Activated T-helper 1 cell treated with anti-CD3 and anti-CD28 coated beads, Interleukin-12 subunit alpha, Interleukin-12 subunit beta, Interleukin-2, Interleukin-4 antibody, amounts not matched to agents 30 ng/mL and 10 ng/mL and 1 ng/mL, durations not matched to agents 14 hours and 24 hours and 36 hours (primary cell): ENCODE data around the gene CD14. TPM values are rescaled to one million over a fixed set of nuclear protein-coding genes. Genes with fewer than 3 reads are reported as not detected.
"Not testable (repeated sequence)": the region's sequence is repeated elsewhere in the genome, so short reads cannot be mapped to it uniquely, and the experiment has no call there.

ENCODE experiments used
- DNase-seq: peaks from one replicate; pipeline ENCODE4 v3.0.0; 2021; ENCODE audit warnings: low spot score
- H3K27ac Mint-ChIP-seq: one replicate; pipeline ENCODE4 v1.8.0; 2021; ENCODE audit warnings: mild to moderate bottlenecking, mixed read lengths
- H3K27me3 Mint-ChIP-seq: one replicate; pipeline ENCODE4 v1.8.0; 2022; ENCODE audit warnings: mild to moderate bottlenecking, moderate library complexity, mixed read lengths; ENCODE audit not compliant: insufficient read depth
- H3K36me3 Mint-ChIP-seq: one replicate; pipeline ENCODE4 v1.8.0; 2021; ENCODE audit warnings: low read depth, mixed read lengths
- H3K4me1 Mint-ChIP-seq: one replicate; pipeline ENCODE4 v1.8.0; 2021; ENCODE audit warnings: low read depth, mixed read lengths
- H3K4me3 Mint-ChIP-seq: one replicate; pipeline ENCODE4 v1.8.0; 2021; ENCODE audit warnings: mild to moderate bottlenecking, moderate library complexity, mixed read lengths
- H3K9me3 Mint-ChIP-seq: one replicate; pipeline ENCODE4 v1.8.0; 2021; ENCODE audit warnings: mixed read lengths
- intact Hi-C: fragments of 100-400 bp; cut with micrococcal nuclease; formaldehyde crosslinking; loops from one replicate; pipeline ENCODE4 v1.15.1; 2024
- total RNA-seq: library from RNA; stranded (reverse); gene quantifications from 2 replicates; pipeline ENCODE4 v1.2.3, GENCODE V29; 2022

Gene CD14
- total RNA-seq, 1 donor from 2014 or later: 0.62 TPM

DNA sequence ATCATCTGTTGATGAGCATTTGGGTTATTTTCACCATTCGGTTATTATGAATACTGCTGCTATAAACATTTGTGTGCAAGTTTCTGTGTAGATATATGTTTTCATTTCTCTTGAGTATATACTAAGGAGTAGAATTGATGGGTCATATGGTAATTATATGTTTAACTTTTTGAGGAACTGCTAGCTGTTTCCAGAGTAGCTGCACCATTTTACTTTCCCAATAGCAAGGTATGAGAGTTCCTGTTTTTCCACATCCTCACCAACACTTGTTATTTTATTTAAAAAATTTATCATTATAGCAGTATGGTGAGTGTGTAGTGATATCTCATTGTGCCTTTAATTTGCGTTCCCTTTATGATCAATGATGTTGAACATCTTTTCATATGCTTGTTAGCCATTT, 29.2 kb downstream of the CD14 start:
- Mint-ChIP-seq H3K27ac (no peak overlapping the region), H3K36me3 (no peaks in the 10 kb centered on the region), H3K4me3 (no peak overlapping the region), H3K4me1 (no peaks in the 10 kb centered on the region), H3K27me3 (no peaks in the 10 kb centered on the region), H3K9me3 (no peaks in the 10 kb centered on the region)
- no peak for DNase-seq
- intact Hi-C loops: no loop called here

GRCh38 chr5:140603446-140603698, 29.6 kb downstream of the CD14 start:
- H3K9me3 Mint-ChIP-seq, DNase-seq, H3K27ac Mint-ChIP-seq, H3K4me3 Mint-ChIP-seq, H3K36me3 Mint-ChIP-seq, H3K4me1 Mint-ChIP-seq, H3K27me3 Mint-ChIP-seq, intact Hi-C loops: not testable (repeated sequence)

- intact Hi-C loops: no loop called here
- no peaks in the 10 kb centered on the region for H3K4me1 Mint-ChIP-seq
- DNase-seq: no peak
- no peaks in the 10 kb centered on the region for H3K27me3 Mint-ChIP-seq
- no peaks in the 10 kb centered on the region for H3K36me3 Mint-ChIP-seq
- no peak overlapping the region for H3K27ac Mint-ChIP-seq
- no peak overlapping the region for H3K4me3 Mint-ChIP-seq
- H3K9me3 Mint-ChIP-seq: no peaks in the 10 kb centered on the region
These were observed 30.8 kb downstream of the CD14 start for GRCh38 chr5:140602147-140602546.

DNA sequence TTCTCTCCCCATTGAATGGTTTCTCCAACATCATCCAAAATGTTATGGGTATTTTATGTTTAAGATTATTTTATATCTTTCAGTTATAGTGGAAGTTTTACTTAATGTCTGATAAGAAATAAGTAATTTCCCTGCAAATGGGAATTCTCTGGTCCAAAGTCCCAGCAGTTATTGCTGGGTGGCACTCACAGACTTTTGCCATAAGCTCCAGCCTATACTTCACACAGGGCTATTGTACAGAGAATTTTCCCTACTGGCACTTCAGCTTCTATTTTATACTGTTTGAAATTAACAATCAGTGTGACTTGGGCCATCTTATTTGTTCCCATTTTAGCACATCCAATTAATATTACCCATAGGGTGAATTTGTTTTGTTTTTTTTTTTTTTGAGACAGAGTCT, 32.9 kb downstream of the CD14 start:
- Mint-ChIP-seq H3K27me3 (no peaks in the 10 kb centered on the region), H3K4me1 (no peaks in the 10 kb centered on the region), H3K4me3 (no peak overlapping the region), H3K36me3 (no peaks in the 10 kb centered on the region), H3K27ac (no peak overlapping the region), H3K9me3 (no peaks in the 10 kb centered on the region)
- intact Hi-C loops: no loop called here
- no peak for DNase-seq

- DNase-seq: no peak
- H3K4me1 Mint-ChIP-seq: no peaks in the 10 kb centered on the region
- H3K27me3 Mint-ChIP-seq: no peaks in the 10 kb centered on the region
- intact Hi-C loops: no loop called here
- no peak overlapping the region for H3K4me3 Mint-ChIP-seq
- no peaks in the 10 kb centered on the region for H3K36me3 Mint-ChIP-seq
- H3K27ac Mint-ChIP-seq: no peak overlapping the region
- no peaks in the 10 kb centered on the region for H3K9me3 Mint-ChIP-seq
These were observed 34.1 kb downstream of the CD14 start for GRCh38 chr5:140598836-140599235.

DNA sequence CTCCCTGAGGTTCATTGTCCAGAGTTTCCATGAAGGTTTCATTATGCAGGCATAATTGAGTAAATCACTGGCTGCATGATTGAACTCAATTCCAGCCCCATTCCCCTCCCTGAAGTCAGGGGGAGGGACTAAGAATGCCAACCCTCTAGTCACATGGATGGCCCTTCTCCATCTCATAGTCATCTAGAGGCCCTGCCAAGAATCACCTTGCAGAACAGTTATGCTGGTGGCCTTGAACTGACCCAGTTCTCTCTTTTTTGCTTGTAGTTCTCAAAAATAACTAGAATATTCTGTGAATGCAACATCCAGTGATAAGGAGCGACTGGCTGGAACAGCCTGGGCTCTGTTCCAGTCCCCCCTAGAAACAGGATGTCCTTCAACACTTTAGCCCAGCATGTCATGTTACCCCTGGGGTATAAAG, 36.6 kb downstream of the CD14 start:
- H3K4me3 Mint-ChIP-seq: no peak overlapping the region
- H3K36me3 Mint-ChIP-seq: no peaks in the 10 kb centered on the region
- intact Hi-C loops: no loop called here
- no peaks in the 10 kb centered on the region for H3K27me3 Mint-ChIP-seq
- no peaks in the 10 kb centered on the region for H3K4me1 Mint-ChIP-seq
- H3K9me3 Mint-ChIP-seq: no peaks in the 10 kb centered on the region
- no peak for DNase-seq
- no peak overlapping the region for H3K27ac Mint-ChIP-seq

- Mint-ChIP-seq H3K27ac (no peak overlapping the region), H3K4me3 (no peak overlapping the region), H3K36me3 (no peaks in the 10 kb centered on the region), H3K27me3 (no peaks in the 10 kb centered on the region), H3K4me1 (no peaks in the 10 kb centered on the region), H3K9me3 (no peaks in the 10 kb centered on the region)
- intact Hi-C loops: no loop called here
- DNase-seq: no peak
These were observed 37.3 kb downstream of the CD14 start for GRCh38 chr5:140595538-140596300.

DNA sequence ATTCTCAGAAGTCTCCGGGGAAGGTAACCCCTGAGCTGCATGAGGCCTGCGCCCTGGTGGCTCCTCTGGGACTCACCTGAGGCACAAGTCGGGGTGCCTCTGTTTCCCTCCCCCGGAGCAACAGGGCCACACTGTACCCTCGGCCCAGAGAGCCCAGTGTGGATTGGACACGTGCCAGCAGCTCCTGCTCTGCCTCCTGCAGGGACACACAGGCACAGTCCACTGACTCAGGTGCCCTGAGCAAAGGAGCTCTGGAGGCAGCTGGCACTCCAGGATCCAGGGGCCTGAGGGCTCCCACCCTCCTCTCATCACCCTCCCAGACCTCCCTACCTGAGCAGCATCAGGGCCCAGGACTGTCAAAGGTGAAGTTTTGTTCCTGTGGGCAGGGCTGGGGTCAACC, 38.8 kb downstream of the CD14 start:
- no peaks in the 10 kb centered on the region for H3K4me1 Mint-ChIP-seq
- H3K4me3 Mint-ChIP-seq: no peak overlapping the region
- H3K9me3 Mint-ChIP-seq: no peaks in the 10 kb centered on the region
- no peak overlapping the region for H3K27ac Mint-ChIP-seq
- H3K27me3 Mint-ChIP-seq: peaks cover under 1% of the 10 kb centered on the region
- intact Hi-C loops: no loop called here
- no peak for DNase-seq
- no peaks in the 10 kb centered on the region for H3K36me3 Mint-ChIP-seq

DNA sequence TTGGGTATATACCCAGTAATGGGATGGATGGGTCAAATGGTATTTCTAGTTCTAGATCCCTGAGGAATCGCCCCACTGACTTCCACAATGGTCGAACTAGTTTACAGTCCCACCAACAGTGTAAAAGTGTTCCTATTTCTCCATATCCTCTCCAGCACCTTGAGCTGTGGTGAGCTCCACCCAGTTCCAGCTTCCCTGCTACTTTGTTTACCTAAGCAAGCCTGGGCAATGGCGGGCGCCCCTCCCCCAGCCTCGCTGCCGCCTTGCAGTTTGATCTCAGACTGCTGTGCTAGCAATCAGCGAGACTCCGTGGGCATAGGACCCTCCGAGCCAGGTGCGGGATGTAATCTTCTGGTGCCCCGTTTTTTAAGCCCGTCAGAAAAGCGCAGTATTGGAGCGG, 39.9 kb downstream of the CD14 start:
- intact Hi-C loops, H3K4me3 Mint-ChIP-seq, H3K9me3 Mint-ChIP-seq: not testable (repeated sequence)

DNA sequence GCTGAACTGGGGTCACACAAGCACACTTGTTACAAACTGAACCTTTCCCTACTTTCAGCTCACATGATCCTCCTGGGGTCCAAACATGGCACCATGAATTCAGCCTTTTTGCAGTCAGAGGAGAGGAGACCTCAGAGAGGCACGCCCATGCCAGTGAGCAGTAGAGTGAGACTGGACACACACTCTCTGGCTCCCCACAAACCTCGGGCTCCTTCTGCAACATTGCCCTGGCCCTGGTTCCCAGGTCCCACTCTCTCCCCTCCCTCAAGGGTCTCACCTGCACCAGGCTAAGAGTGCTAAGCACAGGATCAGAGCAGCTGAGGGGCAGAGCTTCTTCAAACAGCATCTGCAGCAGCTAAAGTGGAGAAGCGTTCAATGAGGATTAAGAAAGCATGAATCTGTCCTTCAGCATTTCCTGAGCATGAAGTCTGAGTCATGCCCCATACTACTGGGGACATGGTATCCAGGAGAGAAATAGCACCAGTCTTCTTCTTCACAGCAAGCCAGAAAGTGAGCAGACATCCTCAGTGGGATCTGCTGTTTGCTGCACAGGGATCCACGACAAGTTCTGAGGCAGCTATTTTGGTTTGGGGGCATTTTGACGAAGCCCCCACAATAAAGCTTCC, 41.1 kb downstream of the CD14 start:
- peaks cover 8% of the 10 kb centered on the region for H3K27me3 Mint-ChIP-seq
- no peak overlapping the region for H3K27ac Mint-ChIP-seq
- DNase-seq: no peak
- intact Hi-C loops: no loop called here
- no peaks in the 10 kb centered on the region for H3K36me3 Mint-ChIP-seq
- no peaks in the 10 kb centered on the region for H3K4me1 Mint-ChIP-seq
- H3K4me3 Mint-ChIP-seq: no peak overlapping the region
- H3K9me3 Mint-ChIP-seq: no peaks in the 10 kb centered on the region

More for the DNA sequence above, 39.9 kb downstream of the CD14 start:
- H3K27me3 Mint-ChIP-seq, H3K36me3 Mint-ChIP-seq, H3K4me1 Mint-ChIP-seq, DNase-seq, H3K27ac Mint-ChIP-seq: not testable (repeated sequence)

- H3K4me3 Mint-ChIP-seq: no peak overlapping the region
- H3K27me3 Mint-ChIP-seq: peaks cover 17% of the 10 kb centered on the region
- DNase-seq: no peak
- intact Hi-C loops: no loop called here
- H3K4me1 Mint-ChIP-seq: no peaks in the 10 kb centered on the region
- no peaks in the 10 kb centered on the region for H3K9me3 Mint-ChIP-seq
- no peaks in the 10 kb centered on the region for H3K36me3 Mint-ChIP-seq
- no peak overlapping the region for H3K27ac Mint-ChIP-seq
These were observed 42.1 kb downstream of the CD14 start for GRCh38 chr5:140590861-140591260.

DNA sequence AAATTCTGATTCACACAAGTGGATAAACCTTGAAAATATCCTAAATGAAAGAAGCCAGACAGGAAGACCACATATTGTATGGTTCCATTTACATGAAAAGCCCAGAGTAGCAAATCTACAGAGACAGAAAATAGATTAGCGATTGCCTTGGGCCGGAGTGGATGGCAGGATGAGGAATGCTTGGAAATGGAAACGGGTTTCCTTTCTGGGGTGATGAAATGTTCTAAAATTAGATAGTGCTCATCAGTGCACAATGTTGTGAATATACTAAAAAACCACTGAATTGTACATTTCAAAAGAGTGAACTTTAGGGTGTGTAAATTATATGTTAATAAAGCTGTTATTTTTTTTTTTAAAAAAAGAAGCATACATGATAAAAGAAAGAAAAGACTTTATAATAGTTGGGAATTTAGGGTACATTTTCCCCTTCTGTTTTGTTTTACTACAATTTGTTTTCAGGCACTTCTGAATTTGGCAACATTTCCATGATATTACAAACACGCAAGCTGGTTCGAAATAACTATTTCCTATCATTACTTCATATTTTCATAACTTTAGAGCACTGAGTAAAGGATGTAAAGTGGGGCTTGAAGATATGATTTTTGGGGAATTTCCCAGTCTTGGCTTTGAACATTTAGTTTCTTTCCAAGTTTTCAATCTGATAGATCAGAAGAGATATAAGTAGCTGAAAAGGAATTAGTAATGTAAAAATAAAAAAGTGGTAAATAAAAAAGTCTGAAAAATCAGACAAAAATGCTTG, 44.5 kb downstream of the CD14 start:
- no peaks in the 10 kb centered on the region for H3K36me3 Mint-ChIP-seq
- intact Hi-C loops: no loop called here
- no peaks in the 10 kb centered on the region for H3K4me1 Mint-ChIP-seq
- no peak overlapping the region for H3K4me3 Mint-ChIP-seq
- no peaks in the 10 kb centered on the region for H3K9me3 Mint-ChIP-seq
- H3K27me3 Mint-ChIP-seq: peaks cover 17% of the 10 kb centered on the region
- no peak overlapping the region for H3K27ac Mint-ChIP-seq
- DNase-seq: no peak

DNA sequence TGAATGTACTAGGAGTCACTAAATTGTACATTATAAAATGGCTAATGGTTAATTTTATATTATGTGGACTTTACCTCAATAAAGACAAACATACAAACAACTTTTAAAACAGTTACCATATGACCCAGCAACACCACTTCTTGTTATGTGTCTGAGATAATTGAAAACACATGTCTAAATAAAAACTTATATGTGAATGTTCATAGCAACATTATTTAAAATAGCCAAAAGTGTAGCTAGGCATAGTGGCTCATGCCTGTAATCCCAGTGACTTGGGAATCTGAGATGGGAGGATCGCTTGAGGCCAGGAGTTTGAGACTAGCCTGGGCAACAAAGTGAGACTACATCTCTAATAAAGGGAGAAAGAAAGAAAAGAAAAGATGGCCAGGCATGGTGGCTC, 45.5 kb downstream of the CD14 start:
- peaks cover 23% of the 10 kb centered on the region for H3K27me3 Mint-ChIP-seq
- no peak for DNase-seq
- no peaks in the 10 kb centered on the region for H3K4me1 Mint-ChIP-seq
- H3K27ac Mint-ChIP-seq: no peak overlapping the region
- H3K36me3 Mint-ChIP-seq: no peaks in the 10 kb centered on the region
- no peaks in the 10 kb centered on the region for H3K9me3 Mint-ChIP-seq
- no peak overlapping the region for H3K4me3 Mint-ChIP-seq
- intact Hi-C loops: no loop called here
